ENCODE measurements around the gene LGALS1. TPM values are rescaled to one million over a fixed set of nuclear protein-coding genes. Genes with fewer than 3 reads are reported as not detected.
"Not testable (repeated sequence)": the region's sequence is repeated elsewhere in the genome, so short reads cannot be mapped to it uniquely, and the experiment has no call there.

LGALS1 gene
- polyA plus RNA-seq, 12 donors, result 1,080 to 2,513 (median 1,522) TPM; not detected in 1

DNA sequence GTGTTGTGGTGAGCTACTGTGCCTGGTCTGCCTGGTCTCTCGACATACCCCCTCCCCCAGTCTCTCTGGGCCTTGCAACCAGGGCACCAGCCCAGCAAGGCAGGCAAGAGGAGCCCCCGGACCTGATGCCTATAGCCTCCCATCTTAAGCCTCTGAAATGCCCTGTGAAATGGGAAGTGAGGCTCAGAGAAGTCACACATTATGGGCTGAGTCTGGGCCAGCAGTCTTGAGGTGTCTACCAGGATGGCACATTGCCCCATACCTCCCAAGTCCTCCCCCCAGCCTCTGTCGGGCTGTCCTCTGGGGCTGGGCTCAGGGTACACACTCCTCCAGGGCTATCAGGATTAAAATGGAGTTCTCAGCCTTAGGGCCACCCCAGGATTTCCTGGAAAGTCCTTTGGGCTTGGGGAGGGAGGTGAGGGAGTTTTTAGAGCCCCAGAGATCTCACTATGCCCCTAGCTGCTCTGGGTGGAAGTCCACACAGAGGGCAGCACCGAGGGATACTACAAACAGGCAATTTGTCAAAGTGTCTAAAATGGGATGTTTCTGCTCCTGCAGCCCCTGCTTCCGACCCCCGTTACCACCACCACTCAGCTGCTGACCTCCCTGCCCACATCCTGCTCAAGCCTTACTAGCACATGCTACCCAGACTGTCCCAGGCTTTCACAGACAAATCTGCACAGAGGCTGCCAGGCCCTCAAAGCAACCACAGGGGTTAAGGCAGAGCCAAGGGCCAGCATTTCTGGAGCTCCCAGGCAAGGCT lies 39.1 kb upstream of the LGALS1 start:
- no peak for DNase-seq

GRCh38 chr22:37636949-37637273 lies 38.5 kb upstream of the LGALS1 start:
- DNase-seq, result no peak

- DNase-seq, result no peak
Observed at GRCh38 chr22:37638391-37639069, 36.9 kb upstream of the LGALS1 start.

GRCh38 chr22:37639070-37639760 lies 36.2 kb upstream of the LGALS1 start, which contains the start of gene SH3BP1:
TSS of gene SH3BP1 (plus strand) at chr22:37639669. CDS start at chr22:37639788, 119 bp downstream.
- no peak for DNase-seq

DNA sequence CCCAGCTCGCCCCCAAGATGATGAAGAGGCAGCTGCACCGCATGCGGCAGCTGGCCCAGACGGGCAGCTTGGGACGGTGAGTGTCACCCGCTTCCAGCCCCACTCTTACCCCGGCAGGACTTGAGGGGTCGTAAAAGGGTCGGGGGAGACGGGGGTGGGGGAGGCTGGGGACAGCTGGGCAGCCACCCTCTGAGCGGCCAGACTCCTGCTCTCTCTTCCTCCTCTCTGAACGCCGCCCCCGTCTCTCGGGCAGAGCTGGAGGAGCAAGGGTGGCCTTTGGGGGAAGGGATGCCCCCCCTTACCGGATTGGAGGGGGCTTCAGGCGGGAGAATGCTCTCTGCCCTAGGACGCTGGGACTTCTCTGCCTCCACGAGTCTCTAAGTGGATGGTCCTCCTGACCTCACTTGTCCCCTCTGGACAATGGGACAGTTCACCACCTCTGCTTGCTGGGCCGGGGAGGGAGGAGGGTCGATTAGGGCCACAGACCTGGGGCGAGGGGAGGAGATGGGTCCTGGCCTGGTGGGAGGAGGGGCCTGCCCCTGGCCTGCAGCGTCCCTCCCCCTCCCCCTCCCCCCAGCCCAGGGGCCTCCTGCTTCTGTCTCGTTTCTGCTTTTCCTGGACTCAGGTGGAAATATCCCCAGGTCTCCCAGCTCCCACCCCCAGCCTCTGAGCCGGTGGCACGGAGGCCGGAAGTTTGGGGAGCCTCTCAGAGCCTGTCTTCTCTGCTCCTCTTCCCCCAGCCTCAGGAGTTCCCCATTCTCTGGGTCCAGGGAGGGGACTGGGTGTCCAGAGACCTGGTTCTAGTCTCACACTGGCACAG lies 35.5 kb upstream of the LGALS1 start:
- DNase-seq, result no peak

DNA sequence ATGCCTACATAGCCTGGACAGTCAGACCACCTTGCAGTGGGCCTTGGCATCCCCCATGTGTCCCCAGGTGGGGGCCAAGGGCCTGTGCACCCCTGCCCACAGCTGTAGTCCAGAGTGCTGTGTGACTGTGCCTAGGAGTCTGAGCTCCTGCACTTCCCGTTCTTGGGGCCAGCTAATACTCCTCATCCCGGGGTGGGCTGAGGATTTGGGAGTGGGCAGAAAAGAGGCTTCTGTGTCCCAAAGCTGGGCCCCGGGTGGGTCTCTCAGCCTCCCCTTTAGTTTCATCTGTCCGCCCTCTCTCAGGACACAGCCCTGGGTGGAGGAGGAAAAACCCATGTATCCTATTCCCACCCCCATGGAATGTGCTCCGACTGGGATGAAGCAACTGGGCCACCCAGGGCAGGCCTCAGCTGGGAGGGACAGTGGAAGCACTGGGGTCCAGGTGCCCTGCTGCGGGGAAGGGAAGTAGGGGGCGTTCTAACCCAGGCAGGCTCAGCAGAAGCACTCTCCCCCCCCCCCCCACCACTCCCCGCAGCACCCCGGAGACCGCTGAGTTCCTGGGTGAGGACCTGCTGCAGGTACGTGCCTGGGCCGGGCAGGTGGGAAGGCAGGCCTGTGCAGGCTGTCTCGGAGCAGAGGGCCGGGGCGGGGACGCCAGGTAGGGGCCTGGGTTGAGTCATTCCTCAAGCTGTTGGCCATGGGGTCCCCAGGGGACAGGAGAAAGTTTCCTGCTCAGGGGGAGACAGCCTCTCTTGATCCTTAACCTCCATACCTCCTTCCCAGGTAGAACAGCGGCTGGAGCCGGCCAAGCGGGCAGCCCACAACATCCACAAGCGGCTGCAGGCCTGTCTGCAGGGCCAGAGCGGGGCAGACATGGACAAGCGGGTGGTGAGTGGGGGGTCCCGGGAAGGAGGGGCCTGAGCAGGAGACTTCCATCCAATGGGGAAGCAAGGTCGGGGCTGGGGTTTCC lies 34.6 kb upstream of the LGALS1 start:
- no peak for DNase-seq

DNA sequence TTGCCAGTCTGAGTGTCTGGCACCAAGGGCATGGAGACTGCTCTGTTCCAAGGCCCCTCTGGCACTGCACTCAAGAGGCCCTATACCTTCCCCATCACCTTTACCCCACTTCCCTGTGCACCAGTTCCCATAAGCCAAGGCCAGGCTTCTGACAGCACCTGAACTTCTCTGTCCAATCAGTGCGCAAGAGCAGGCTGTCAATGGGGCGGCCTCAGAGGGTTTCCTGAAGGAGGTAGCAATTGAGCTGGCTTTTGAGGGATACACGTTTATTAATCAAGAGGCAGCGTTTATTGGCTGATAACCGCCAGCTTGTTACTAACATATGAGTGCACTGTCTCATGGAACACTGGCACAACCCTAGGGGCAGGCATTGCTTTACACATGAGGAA lies 33.9 kb upstream of the LGALS1 start:
- DNase-seq, result no peak

GRCh38 chr22:37643225-37643847 lies 32.1 kb upstream of the LGALS1 start:
- DNase-seq, result peak; percentile 82

- DNase-seq, result no peak
Observed at GRCh38 chr22:37647317-37647716, 28.1 kb upstream of the LGALS1 start.

- DNase-seq, result no peak
Observed at GRCh38 chr22:37647928-37648327, 27.5 kb upstream of the LGALS1 start.

- no peak for DNase-seq
Observed at GRCh38 chr22:37650463-37651136, 24.8 kb upstream of the LGALS1 start.

DNA sequence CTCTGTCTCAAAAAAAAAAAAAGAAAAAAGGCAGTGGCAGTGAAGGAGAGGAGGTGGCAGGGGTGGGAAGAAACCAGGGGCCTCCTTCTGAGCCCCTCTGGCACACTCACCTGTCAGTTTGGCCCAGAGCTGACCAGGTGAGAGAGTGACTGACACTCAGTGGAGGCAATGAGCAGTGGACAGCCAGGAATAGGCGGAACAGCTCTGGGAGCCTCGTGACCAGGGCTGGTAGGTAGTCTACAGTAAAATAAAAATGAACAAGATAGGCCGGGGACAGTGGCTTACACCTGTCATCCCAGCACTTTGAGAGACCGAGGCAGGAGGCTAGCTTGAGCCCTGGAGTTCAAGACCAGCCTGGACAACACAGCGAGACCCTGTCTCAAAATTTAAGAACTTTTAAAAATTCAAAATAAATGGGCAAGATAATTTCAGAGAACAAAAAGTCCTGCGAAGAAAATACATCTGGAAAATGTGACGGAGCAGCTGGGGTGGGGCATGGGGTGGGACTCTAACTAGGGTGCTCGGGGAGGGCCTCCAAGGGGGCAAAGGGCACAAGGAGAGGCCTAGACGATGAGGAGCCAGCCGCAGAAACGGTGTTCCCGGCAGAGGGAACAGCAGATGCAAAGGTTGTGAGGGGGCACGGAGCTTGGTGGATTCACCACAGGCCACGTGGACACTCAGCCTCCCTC lies 20.7 kb upstream of the LGALS1 start:
- no peak for DNase-seq

GRCh38 chr22:37655252-37655563 lies 20.2 kb upstream of the LGALS1 start:
- DNase-seq, result no peak

DNA sequence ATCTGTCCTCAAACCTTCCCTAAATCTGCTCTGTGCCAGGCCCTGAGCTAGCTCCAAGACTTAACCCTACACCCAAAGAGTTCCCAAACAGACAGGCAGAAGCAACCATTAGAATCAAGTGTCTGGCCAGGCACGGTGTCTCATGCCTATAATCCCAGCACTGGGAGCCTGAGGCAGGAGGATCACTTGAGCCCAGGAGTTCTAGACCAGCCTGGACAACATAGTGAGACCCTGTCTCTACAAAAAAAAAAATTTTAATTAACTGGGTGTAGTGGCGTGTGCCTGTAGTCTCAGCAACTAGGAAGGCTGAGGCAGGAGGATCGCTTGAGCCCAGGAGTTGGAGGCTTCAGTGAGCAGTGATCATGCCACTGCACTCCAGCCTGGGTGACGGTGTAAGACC lies 18.9 kb upstream of the LGALS1 start:
- DNase-seq, result not testable (repeated sequence)

DNA sequence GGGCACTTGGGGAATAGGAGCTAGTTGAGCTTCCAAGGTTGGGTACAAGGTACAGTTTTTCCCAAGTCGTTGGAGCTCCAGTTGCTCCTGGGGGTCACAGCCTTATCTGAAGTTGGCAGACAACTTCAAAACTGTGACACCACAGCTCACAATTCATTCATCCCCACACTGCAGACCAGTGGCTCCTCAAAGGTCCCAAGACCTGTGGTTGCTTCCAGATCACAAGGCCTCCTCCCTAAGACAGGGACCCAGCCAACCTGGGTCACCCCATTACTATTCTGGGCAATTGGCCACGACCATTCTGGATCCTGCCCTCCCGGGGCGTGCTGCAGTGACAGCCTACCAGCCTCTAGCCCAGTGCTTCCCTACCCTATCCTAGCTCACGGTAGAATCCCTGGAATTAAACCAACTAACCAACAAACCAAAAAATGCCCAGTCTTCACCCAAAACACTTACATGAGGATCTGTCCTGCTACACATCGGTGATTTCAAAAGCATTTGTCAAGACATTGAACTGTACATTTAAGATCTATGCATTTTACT lies 17.8 kb upstream of the LGALS1 start:
- no peak for DNase-seq

- DNase-seq, result peak; percentile 100
Observed at GRCh38 chr22:37658133-37659065, 17.0 kb upstream of the LGALS1 start, which contains the start of gene PDXP. TSS of gene PDXP (plus strand) at chr22:37658723. CDS start at chr22:37658783, 60 bp downstream.

DNA sequence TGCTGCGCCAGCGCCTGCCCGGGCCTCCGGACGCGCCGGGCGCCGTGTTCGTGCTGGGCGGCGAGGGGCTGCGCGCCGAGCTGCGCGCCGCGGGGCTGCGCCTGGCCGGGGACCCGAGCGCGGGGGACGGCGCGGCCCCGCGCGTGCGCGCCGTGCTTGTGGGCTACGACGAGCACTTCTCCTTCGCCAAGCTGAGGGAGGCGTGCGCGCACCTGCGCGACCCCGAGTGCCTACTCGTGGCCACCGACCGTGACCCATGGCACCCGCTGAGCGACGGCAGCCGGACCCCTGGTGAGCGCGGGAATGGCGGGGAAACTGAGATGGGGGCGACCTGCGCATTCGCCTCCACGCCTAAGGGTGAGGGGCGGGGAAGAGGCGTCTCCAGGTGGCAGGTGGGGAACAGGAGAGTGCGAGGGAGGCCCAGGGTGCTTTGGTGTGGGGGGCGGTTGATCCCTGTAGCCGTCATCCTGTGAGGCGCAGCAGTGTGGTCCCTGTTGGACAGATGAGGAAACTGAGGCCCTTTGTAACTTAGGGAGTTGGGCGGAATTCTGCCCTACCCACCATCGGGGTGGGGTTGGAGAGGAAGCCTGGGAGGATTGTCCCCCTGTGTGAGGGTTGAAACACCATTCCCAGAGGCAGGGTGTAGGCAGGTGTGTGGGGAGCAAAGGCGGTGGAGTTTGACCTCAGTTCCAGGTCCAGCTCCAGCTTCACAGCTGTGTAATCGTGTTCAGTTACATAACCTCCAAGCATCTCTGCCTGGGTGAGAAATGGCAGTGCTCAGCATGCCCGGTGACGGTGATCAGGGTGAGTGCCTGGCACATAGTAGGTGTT lies 16.2 kb upstream of the LGALS1 start:
- no peak for DNase-seq

All from muscle of arm (tissue), 12 donors.